BJ (cell line): ENCODE measurements around the gene UBE2QL1. TPM values are rescaled to one million over a fixed set of nuclear protein-coding genes. Genes with fewer than 3 reads are reported as not detected.

Experiments
- CTCF ChIA-PET: fragments of 350-600 bp; formaldehyde crosslinking; extraction: SDS; loops from one replicate; lab custom pipeline; 2021; ENCODE audit warnings: antibody characterized with exemption, inconsistent platforms; lab: Yijun Ruan, JAX
- POLR2A ChIA-PET: fragments of 300-600 bp; sonication (Branson Sonifier 250); formaldehyde crosslinking; extraction: SDS; loops from one replicate; lab custom pipeline; 2021; ENCODE audit warnings: antibody characterized with exemption; lab: Charles Lee
- DNase-seq: peaks from one replicate; pipeline ENCODE4 v3.0.0-alpha.2; 2011; ENCODE audit warnings: low read depth
- H3K27me3 ChIP-seq: 2 replicates; pipeline ENCODE4 v1.6.0; 2011; ENCODE audit warnings: low read length; ENCODE audit not compliant: control insufficient read depth, insufficient read depth
- H3K36me3 ChIP-seq: 2 replicates; pipeline ENCODE4 v1.5.1; 2011; ENCODE audit warnings: low read length; ENCODE audit not compliant: control insufficient read depth, insufficient read depth
- H3K4me3 ChIP-seq: 2 replicates; pipeline ENCODE4 v1.5.1; 2011; ENCODE audit warnings: low read depth, mild to moderate bottlenecking, control low read depth, low read length
- polyA plus RNA-seq: library from polyadenylated mRNA; depleted of rRNA; stranded (reverse); fragments of >200 nt; gene quantifications from 2 replicates; pipeline ENCODE4 v1.2.3, GENCODE V29; 2011
- TF ChIP-seq, protein P1 (sequence below): IDR thresholded peaks from 2 replicates; pipeline ENCODE4 v1.5.1; 2011; ENCODE audit warnings: low read depth, mild to moderate bottlenecking, control low read depth, inconsistent platforms, low read length, moderate library complexity; ENCODE audit not compliant: insufficient read depth

Gene UBE2QL1
- polyA plus RNA-seq, 1 experiment = not detected

DNA sequence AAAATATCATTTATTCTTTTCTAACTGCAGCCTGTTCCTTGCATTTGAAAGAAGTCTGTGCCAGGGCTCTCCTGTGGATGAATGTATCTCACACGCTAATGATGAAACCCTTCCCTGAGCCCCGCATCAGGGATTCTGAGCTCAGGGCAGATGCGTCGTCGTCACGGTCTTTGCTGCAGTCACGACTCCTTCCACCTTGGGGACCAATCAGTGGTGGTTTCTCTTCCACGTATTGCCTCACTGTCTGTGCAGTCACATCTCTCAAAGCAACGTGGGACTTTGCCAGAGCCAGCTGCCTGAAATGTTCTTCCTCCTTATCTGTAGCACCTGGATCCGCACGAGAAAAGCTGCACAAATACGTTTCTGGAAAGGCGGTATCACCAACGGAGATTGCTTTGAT is 13.9 kb upstream of the UBE2QL1 start:
- Histone ChIP-seq H3K36me3 (no peaks in the 10 kb centered on the region), H3K4me3 (no peak overlapping the region), H3K27me3 (no peaks in the 10 kb centered on the region)
- POLR2A ChIA-PET = no interaction called here
- no peak for DNase-seq
- CTCF ChIA-PET = interaction anchor here (1.1 kb wide), 1 partner anchor 9 kb away, joined by 3 read pairs; no protein-coding TSS in a partner anchor
- TF ChIP-seq, protein P1, sequence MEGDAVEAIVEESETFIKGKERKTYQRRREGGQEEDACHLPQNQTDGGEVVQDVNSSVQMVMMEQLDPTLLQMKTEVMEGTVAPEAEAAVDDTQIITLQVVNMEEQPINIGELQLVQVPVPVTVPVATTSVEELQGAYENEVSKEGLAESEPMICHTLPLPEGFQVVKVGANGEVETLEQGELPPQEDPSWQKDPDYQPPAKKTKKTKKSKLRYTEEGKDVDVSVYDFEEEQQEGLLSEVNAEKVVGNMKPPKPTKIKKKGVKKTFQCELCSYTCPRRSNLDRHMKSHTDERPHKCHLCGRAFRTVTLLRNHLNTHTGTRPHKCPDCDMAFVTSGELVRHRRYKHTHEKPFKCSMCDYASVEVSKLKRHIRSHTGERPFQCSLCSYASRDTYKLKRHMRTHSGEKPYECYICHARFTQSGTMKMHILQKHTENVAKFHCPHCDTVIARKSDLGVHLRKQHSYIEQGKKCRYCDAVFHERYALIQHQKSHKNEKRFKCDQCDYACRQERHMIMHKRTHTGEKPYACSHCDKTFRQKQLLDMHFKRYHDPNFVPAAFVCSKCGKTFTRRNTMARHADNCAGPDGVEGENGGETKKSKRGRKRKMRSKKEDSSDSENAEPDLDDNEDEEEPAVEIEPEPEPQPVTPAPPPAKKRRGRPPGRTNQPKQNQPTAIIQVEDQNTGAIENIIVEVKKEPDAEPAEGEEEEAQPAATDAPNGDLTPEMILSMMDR = no peak

DNA sequence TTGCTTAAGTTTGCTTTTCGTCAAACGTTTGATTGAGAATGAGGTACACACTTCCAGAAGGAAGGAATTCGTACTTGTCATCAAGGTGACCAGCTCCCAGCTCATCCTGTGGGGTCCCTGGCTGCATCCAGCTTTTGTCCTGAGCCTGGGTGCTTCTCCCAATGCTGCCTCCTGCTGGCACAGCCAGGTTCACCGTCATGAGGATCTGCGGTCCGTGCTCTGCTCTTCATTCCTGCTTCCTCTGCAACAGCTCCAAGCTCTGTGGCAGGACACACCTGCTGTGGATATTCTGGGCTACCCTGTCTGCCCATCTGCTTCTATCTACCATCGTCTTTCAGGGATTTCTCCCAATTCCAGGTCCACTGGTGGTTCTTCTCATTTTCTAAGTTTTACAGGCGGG is 13.3 kb upstream of the UBE2QL1 start:
- TF ChIP-seq, protein P1 = no peak
- POLR2A ChIA-PET = no interaction called here
- no peak for DNase-seq
- CTCF ChIA-PET = interaction anchor here (1.1 kb wide), 1 partner anchor 9 kb away, joined by 3 read pairs; no protein-coding TSS in a partner anchor
- no peaks in the 10 kb centered on the region for H3K36me3 ChIP-seq
- no peaks in the 10 kb centered on the region for H3K27me3 ChIP-seq
- H3K4me3 ChIP-seq = no peak overlapping the region

DNA sequence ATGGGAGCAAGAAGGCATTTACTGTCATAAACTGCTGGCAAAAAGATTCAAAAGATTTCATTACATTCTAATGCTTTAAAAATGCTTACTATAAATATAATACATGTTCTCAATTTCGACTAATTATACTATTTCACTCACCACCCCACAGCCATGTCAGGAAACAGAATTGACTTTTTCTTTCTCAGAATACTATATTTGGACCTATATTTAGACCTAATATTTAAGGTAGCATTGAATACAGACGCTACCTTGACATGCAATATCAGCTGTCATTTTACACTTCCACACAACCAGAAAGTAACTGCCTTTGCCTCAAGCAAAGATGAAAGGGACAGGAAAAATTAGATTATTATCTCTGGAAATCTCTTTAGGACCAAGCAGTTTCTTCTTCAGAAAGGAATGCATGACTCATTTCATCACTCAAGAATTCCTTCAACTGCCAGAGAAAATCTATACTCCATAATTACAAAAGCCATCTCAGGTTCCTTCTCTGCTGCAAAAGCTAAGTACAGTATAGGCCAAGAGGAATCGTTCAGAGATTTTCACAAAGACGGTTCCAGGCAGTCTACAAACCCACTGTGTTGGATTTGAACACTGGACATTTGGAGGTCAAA is 11.8 kb upstream of the UBE2QL1 start:
- CTCF ChIA-PET = no interaction called here
- no peak for DNase-seq
- POLR2A ChIA-PET = no interaction called here

DNA sequence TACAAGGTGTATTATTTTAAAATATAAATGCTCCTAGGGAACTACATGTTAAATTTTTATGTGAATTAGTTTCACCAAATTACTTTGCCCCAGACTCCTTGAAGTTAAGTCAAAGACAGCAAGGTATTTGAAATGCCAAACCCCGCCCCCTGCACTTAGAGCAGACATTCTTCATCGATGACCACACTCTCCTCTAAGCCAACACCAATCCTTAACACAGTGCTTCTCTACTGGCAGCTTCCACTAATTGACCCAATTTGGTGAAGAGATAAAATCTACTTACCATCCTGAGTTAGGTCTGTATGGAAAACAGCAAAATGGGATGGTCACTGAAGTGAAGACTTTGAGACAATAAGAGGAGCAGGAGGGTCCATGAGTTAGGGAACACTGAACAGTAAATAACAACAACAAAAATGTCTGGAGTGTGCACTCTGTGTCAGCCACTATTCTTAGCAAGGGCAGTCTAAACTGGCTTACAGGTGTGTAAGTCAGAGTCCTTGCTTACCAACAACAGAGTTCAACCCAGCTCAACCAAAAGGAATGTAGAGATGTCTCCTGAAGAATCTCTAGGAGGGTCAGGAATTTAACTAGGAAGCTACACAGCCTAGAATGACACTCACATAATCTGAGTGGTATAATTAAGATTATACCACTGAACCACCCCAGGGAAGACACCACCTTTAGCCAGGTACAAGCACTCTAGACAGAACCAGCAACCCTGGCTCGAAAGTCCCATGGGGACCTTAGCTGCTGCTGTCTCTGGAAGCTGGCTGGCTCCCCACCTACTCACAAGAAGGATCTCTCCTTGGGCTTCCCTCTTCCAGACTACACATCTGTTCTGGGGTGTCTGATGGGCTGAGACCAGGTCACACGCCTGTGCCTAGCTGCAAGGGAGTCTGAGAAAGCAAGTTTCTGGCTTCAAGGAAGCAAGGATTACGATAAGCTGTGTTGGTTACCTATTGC is 8.8 kb upstream of the UBE2QL1 start:
- POLR2A ChIA-PET = no interaction called here
- no peak for DNase-seq
- CTCF ChIA-PET = interaction anchor here (1.4 kb wide), 1 partner anchor 20 kb away, joined by 3 read pairs; no protein-coding TSS in a partner anchor
- TF ChIP-seq, protein P1 = no peak
- no peaks in the 10 kb centered on the region for H3K27me3 ChIP-seq
- no peak overlapping the region for H3K4me3 ChIP-seq
- H3K36me3 ChIP-seq = no peaks in the 10 kb centered on the region

More for the DNA sequence above, 11.8 kb upstream of the UBE2QL1 start:
- H3K36me3 ChIP-seq = no peaks in the 10 kb centered on the region
- TF ChIP-seq, protein P1 = no peak
- H3K27me3 ChIP-seq = no peaks in the 10 kb centered on the region
- no peak overlapping the region for H3K4me3 ChIP-seq

DNA sequence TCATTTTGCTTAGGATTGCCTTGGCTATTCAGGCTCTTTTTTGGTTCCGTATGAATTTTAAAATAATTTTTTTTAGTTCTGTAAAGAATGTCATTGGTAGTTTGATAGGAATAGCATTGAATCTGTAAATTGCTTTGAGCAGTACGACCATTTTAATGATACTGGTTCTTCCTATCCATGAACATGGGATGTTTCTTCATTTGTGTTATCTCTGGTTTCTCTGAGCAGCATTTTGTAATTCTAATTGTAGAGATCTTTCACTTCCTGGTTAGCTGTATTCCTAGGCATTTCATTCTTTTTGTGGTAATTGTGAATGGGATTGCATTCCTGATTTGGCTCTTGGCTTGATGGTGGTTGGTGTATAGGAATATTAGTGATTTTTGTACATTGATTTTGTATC is 6.3 kb upstream of the UBE2QL1 start:
- POLR2A ChIA-PET = no interaction called here
- no peak for DNase-seq
- Histone ChIP-seq H3K27me3 (no peaks in the 10 kb centered on the region), H3K4me3 (no peak overlapping the region), H3K36me3 (no peaks in the 10 kb centered on the region)
- CTCF ChIA-PET = no interaction called here
- TF ChIP-seq, protein P1 = no peak
